Heart right ventricle (tissue), 16 donors: ENCODE results near the gene EBPL. TPM values are rescaled to one million over a fixed set of nuclear protein-coding genes. Genes with fewer than 3 reads are reported as not detected.

Experiments used
- ATAC-seq, 8 donors: fragments of 200-7000 bp; cut with Tn5 transposase; one replicate each; pipeline ENCODE4 v1.9.1; 2020; ENCODE audit warnings: mild to moderate bottlenecking in 8 of 8, moderate library complexity in 8 of 8, moderate number of reproducible peaks in 1 of 8
- DNase-seq, 2 donors: peaks; one replicate each; pipeline ENCODE4 v3.0.0-alpha.2; 2020
- H3K27ac ChIP-seq, 10 donors: fragments of 200-600 bp; sonication (generic) in 2 of 10; one replicate each; pipeline versions ENCODE4 v1.5.0 to v1.8.0; 2020 to 2022; ENCODE audit warnings: mild to moderate bottlenecking in 3 of 10
- H3K27me3 ChIP-seq, 7 donors: fragments of 200-600 bp; one replicate each; pipeline ENCODE4 v1.8.0; 2021 to 2022; ENCODE audit warnings: mild to moderate bottlenecking in 2 of 7
- H3K36me3 ChIP-seq, 9 donors: fragments of 200-600 bp; sonication (generic) in 1 of 9; one replicate each; pipeline versions ENCODE4 v1.5.0 to v1.8.0; 2020 to 2022; ENCODE audit warnings: mild to moderate bottlenecking in 2 of 9
- H3K4me1 ChIP-seq, 9 donors: fragments of 200-600 bp; sonication (generic) in 1 of 9; one replicate each; pipeline versions ENCODE4 v1.5.0 to v1.8.0; 2020 to 2022; ENCODE audit warnings: mild to moderate bottlenecking in 4 of 9
- H3K4me3 ChIP-seq, 10 donors: fragments of 200-600 bp; sonication (generic) in 2 of 10; one replicate each; pipeline versions ENCODE4 v1.5.0 to v1.8.0; 2020 to 2022; ENCODE audit warnings: mild to moderate bottlenecking in 7 of 10, moderate library complexity in 2 of 10
- H3K9me3 ChIP-seq, 11 donors: fragments of 200-600 bp in 10 of 11; sonication (generic) in 2 of 11; one replicate each; pipeline versions ENCODE4 v1.5.0 to v1.8.0; 2013 to 2022; ENCODE audit warnings: mild to moderate bottlenecking in 2 of 11, control low read depth in 1 of 11, moderate library complexity in 1 of 11
- CTCF ChIP-seq, 9 donors: fragments of 200-600 bp; sonication (generic) in 2 of 9; IDR thresholded peaks; one replicate each; pipeline versions ENCODE4 v1.5.0 to v1.8.0; 2021 to 2022; ENCODE audit warnings: antibody characterized with exemption in 9 of 9, mild to moderate bottlenecking in 5 of 9, moderate library complexity in 1 of 9
- WGBS, 2 donors: extraction: QIAGEN DNeasy Blood & Tissue Kit; methylation state at CpG; one replicate each; pipeline ENCODE4 v1.1.7; 2013; ENCODE audit warnings: inconsistent platforms in 1 of 2; 5-methylcytosine and 5-hydroxymethylcytosine counted together
- intact Hi-C, 10 donors: fragments of 100-400 bp; cut with DNase I; formaldehyde crosslinking; loops; one replicate each; pipeline versions ENCODE4 v1.11.1 to v1.14.2; 2022
- polyA plus RNA-seq, 2 donors: library from polyadenylated mRNA; stranded (reverse); fragments of 200-250 nt; gene quantifications; one replicate each; pipeline ENCODE4 v1.2.3, GENCODE V29; 2013
- total RNA-seq, 10 donors: library from RNA; stranded (reverse); fragmentation: NEBNext Ultra II Directional in 3 of 10; extraction: Animal tissue kit (Norgen Biotek cat#: 25700) in 3 of 10; gene quantifications; one replicate each; pipeline versions ENCODE4 v1.2.1 to v1.2.4, GENCODE V29; 2021 to 2023
- donor health status: Arrhythmogenic right ventricular cardiomyopathy.
- donor health status: ischemic (EF 13 %, LVEDD 7.1; RV severe dilation, severe dysfunction).
- donor health status: healthy with polysubstance abuse.
- donor health status: DM: no; HTN: yes; CAD: no.
- donor health status: DM: no; HTN: no; CAD: no.
- donor health status: ischemic (EF 25% LVEDD 6.9; RV normal size, moderate dysfunction).
- donor health status: ischemic (EF 25% LVEDD 5.7; RV mildly dilated, moderate dysfunction).
- donor health status: healthy.
- donor health status: DM: yes; HTN: yes; CAD: no.
- donor health status: Ischemic cardiomyopathy.
- donor health status: ischemic (EF 35%, LVEDD 5.7; RV mildly dilated, moderate dysfunction).
- donor health status: nonischemic (EF 11% LVEDD 7.7; RV severe dilation, severe dysfunction).
- donor health status: DM: yes; HTN: yes; CAD: no.
- donor health status: PGD.
- donor health status: ischemic (EF 29% LVEDD 5.4; RV normal size, mild dysfunction).
- donor health status: nonischemic (EF 23%, LVEDD 6.1; RV moderate dilation, normal function).

Gene EBPL
- total and polyA plus RNA-seq, 12 donors: 3.4 to 12.1 (median 6.1) TPM

DNA sequence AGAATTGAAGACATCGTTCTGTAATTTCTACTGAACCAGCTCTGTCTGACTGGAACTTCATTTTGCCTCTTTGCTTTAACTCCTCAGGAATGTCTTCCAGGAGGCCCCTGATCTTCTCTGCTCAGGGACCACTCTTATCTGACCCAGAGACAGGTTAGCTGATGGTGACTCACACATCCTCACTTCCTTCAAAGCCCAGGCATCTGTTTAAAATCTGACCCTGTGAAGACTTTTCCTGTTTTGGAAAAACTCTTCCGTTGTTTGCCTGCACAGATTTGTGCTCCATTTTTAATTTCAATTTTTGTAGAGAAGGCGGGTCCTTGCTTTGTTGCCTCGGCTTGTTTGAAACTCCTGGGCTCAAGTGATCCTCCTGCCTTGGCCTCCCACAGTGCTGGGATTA, 61.3 kb downstream of the EBPL start:
- 65 to 74% methylated on average over 4 of the region's 4 CpGs for WGBS, 2 donors
- DNase-seq (no peak), ATAC-seq (no peak)
- Histone ChIP-seq H3K36me3 (no peaks in the 10 kb centered on the region), H3K27me3 (no peaks in the 10 kb centered on the region), H3K27ac (peak overlapping the region in 5 of 10 donors; percentile 9 to 87 (median 45)), H3K9me3 (no peaks in the 10 kb centered on the region), H3K4me1 (peaks cover 0 to 84% (median 13%) of the 10 kb centered on the region in 9 donors), H3K4me3 (peak overlapping the region in 1 of 10 donors; percentile 55)
- intact Hi-C loops: no loop called here
- no peak for TF ChIP-seq CTCF (IDR thresholded peaks at IDR 0.05)

DNA sequence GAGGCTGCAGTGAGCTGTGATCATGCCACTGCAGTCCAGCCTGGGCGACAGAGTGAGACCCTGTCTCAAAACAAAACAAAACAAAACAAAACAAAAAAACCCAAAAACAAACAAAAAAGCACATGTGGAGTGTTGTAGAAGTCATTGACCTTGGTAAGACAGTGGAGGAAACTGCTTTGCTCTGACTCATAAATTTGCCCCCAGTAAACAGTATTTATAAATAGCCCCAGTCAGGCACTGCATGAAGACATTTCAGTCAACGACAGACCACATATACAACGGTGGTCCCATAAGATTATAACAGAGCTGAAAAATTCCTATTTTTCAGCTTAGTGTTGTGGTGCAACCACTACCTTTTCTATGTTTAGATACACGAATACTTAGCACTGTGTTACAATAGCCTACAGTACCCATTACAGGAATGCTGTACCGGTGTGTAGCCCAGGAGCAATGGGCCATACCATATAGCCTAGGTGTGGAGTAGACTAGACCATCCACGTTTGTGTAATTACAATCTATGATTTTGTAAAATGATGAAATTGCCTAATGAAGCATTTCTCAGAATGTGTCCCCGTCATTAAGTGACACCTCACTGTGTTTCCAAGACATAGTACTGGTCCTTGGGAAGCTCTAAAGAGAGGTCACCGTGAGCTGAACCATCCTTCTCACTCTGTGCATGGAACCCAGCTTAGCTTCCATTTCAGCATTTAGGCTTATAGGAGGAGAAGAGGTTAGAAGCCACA, 61.9 kb downstream of the EBPL start:
- no peaks in the 10 kb centered on the region for H3K36me3 ChIP-seq
- TF ChIP-seq CTCF (IDR thresholded peaks at IDR 0.05): no peak
- 66 to 69% methylated on average over 8 of the region's 8 CpGs for WGBS, 2 donors
- no peaks in the 10 kb centered on the region for H3K27me3 ChIP-seq
- DNase-seq: no peak
- peak overlapping the region in 5 of 10 donors; percentile 14 to 55 (median 31) for H3K4me3 ChIP-seq
- peaks cover 0 to 79% (median 13%) of the 10 kb centered on the region in 9 donors for H3K4me1 ChIP-seq
- ATAC-seq: peak in 1 of 8 donors; percentile 18
- intact Hi-C loops: no loop called here
- H3K27ac ChIP-seq: peak overlapping the region in 5 of 10 donors; percentile 25 to 87 (median 46)
- H3K9me3 ChIP-seq: no peaks in the 10 kb centered on the region

DNA sequence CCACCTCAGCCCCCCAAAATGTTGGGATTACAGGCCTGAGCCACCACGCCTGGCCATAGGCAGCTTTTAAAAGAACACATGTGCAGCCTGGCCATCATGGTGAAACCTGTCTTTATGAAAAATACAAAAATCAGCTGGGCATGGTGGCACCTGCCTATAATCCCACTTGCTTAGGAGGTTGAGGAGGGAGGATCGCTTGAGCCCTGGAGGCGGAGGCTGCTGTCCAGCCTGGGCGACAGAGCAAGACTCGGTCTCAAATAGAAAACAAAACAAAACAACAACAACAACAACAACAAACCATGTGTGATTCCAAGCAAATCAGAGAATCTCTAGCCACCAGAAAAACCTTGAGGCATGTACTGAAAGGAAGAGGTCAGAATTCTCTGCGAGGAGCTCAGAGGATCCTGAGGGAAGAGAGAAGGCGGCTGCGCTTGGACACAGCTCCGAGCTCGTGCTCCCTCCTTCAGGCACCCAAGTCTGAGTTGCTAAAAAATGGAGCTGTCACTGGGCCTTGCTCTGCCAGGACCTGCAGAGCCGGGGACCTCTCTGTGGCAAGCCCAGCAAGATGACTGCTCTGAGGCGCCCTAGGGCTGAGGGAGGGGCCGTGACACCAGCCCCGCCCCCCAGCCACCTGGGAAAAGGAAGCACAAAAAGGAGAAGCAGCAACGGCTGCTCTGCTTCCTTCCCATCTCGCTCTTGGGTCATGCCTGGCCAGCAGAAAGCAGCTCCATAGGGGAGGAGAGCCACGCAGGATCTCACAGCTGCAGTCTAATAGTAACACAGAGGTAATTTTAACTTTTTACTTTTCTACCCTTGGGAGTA, 63.2 kb downstream of the EBPL start, which contains the start of gene ARL11:
Gene ARL11, plus strand, starts transcription at position 677 of the 822 bp plus-strand sequence. CDS start 1,941 bp downstream, outside the sequence.
- peak within 1 kb of the TSS in 7 of 10 donors; percentile 25 to 87 (median 49) for H3K27ac ChIP-seq
- intact Hi-C loops: no loop called here
- 45 to 46% methylated on average over 17 of the region's 17 CpGs for WGBS, 2 donors

More for the DNA sequence above, 63.2 kb downstream of the EBPL start, which contains the start of gene ARL11:
- H3K4me1 ChIP-seq: peaks cover 0 to 72% (median 12%) of the 10 kb centered on the region in 9 donors
- H3K27me3 ChIP-seq: no peaks in the 10 kb centered on the region
- TF ChIP-seq CTCF (IDR thresholded peaks at IDR 0.05): no peak
- ATAC-seq (peak; percentile 24 to 64 (median 54)), DNase-seq (peak; percentile 43 to 60)
- H3K9me3 ChIP-seq: no peaks in the 10 kb centered on the region
- H3K4me3 ChIP-seq: peak within 1 kb of the TSS in 7 of 10 donors; percentile 13 to 55 (median 27)
- H3K36me3 ChIP-seq: no peaks in the 10 kb centered on the region
